ENCODE results near the gene ARID5A. TPM values are rescaled to one million over a fixed set of nuclear protein-coding genes. Genes with fewer than 3 reads are reported as not detected.

The ARID5A gene
- total and polyA plus RNA-seq, 5 experiments from 2014 or later: 41.7 to 108 (median 100) TPM

GRCh38 chr2:96530474-96531357, 5.8 kb upstream of the ARID5A start:
- H3K4me1 Mint-ChIP-seq: peaks cover 16 to 73% (median 52%) of the 10 kb centered on the region in 4 donors
- no peaks in the 10 kb centered on the region for H3K36me3 Mint-ChIP-seq
- H3K27ac Mint-ChIP-seq: peak overlapping the region in 8 of 10 donors; percentile 33 to 96 (median 88)
- H3K9me3 Mint-ChIP-seq: no peaks in the 10 kb centered on the region
- DNase-seq: no peak
- no peaks in the 10 kb centered on the region for H3K27me3 Mint-ChIP-seq
- POLR2A ChIA-PET: interaction anchor here (0.6 to 6.1 kb wide), 5 partner anchors 8 to 59 kb away, joined by 3 to 120 read pairs (median 3); partner anchors contain the start of gene ARID5A
- no peak for ATAC-seq
- peak overlapping the region in 5 of 10 donors; percentile 8 to 88 (median 55) for H3K4me3 Mint-ChIP-seq

- POLR2A ChIA-PET: interaction anchor here (0.7 to 1.9 kb wide), 6 partner anchors 9 to 269 kb away, joined by 3 to 14 read pairs (median 4); no protein-coding TSS in a partner anchor
- no peaks in the 10 kb centered on the region for H3K36me3 Mint-ChIP-seq
- no peak for DNase-seq
Measured at GRCh38 chr2:96531366-96531765, 5.2 kb upstream of the ARID5A start.

GRCh38 chr2:96531872-96532505, 4.6 kb upstream of the ARID5A start:
- Mint-ChIP-seq H3K4me3 (peak overlapping the region; percentile 58 to 88 (median 81)), H3K27ac (peak overlapping the region; percentile 67 to 96 (median 92)), H3K27me3 (no peaks in the 10 kb centered on the region), H3K9me3 (peaks cover 0 to 1% (median 0%) of the 10 kb centered on the region in 9 donors), H3K4me1 (peaks cover 15 to 72% (median 53%) of the 10 kb centered on the region in 4 donors), H3K36me3 (no peaks in the 10 kb centered on the region)
- POLR2A ChIA-PET: interaction anchor here (0.7 to 1.9 kb wide), 7 partner anchors 8 to 268 kb away, joined by 3 to 14 read pairs (median 4); no protein-coding TSS in a partner anchor
- ATAC-seq (peak; percentile 47 to 56), DNase-seq (peak; percentile 74 to 92 (median 87))

More at GRCh38 chr2:96531366-96531765, 5.2 kb upstream of the ARID5A start:
- no peak for ATAC-seq
- Mint-ChIP-seq H3K27ac (peak overlapping the region in 9 of 10 donors; percentile 20 to 96 (median 92)), H3K27me3 (no peaks in the 10 kb centered on the region), H3K4me3 (peak overlapping the region in 7 of 10 donors; percentile 22 to 88 (median 78)), H3K9me3 (no peaks in the 10 kb centered on the region), H3K4me1 (peaks cover 18 to 77% (median 58%) of the 10 kb centered on the region in 4 donors)

GRCh38 chr2:96532641-96533291, 3.8 kb upstream of the ARID5A start:
- Mint-ChIP-seq H3K36me3 (no peaks in the 10 kb centered on the region), H3K4me1 (peaks cover 14 to 69% (median 53%) of the 10 kb centered on the region in 4 donors), H3K9me3 (peaks cover 0 to 2% (median 0%) of the 10 kb centered on the region in 9 donors), H3K27me3 (no peaks in the 10 kb centered on the region), H3K27ac (peak overlapping the region; percentile 67 to 96 (median 92)), H3K4me3 (peak overlapping the region in 3 of 10 donors; percentile 78 to 88 (median 83))
- no peak for ATAC-seq
- DNase-seq: peak in 1 of 10 donors; percentile 41
- POLR2A ChIA-PET: interaction anchor here (0.6 to 2.0 kb wide), 6 partner anchors 10 to 232 kb away, joined by 3 to 7 read pairs (median 4); partner anchors contain the start of genes NCAPH and SNRNP200

GRCh38 chr2:96533292-96534073, 3.1 kb upstream of the ARID5A start:
- Mint-ChIP-seq H3K36me3 (no peaks in the 10 kb centered on the region), H3K27me3 (no peaks in the 10 kb centered on the region), H3K4me3 (no peak overlapping the region), H3K27ac (peak overlapping the region in 5 of 10 donors; percentile 5 to 75 (median 40)), H3K9me3 (peaks cover 0 to 2% (median 0%) of the 10 kb centered on the region in 9 donors), H3K4me1 (peaks cover 14 to 62% (median 49%) of the 10 kb centered on the region in 4 donors)
- ATAC-seq (no peak), DNase-seq (peak in 1 of 10 donors; percentile 46)
- POLR2A ChIA-PET: interaction anchor here (0.6 to 2.0 kb wide), 7 partner anchors 9 to 233 kb away, joined by 3 to 7 read pairs (median 4); partner anchors contain the start of genes NCAPH and SNRNP200

- ATAC-seq: no peak
- H3K4me3 Mint-ChIP-seq: no peak overlapping the region
- H3K9me3 Mint-ChIP-seq: peaks cover 0 to 2% (median 0%) of the 10 kb centered on the region in 9 donors
- no peaks in the 10 kb centered on the region for H3K36me3 Mint-ChIP-seq
- peaks cover 16 to 62% (median 50%) of the 10 kb centered on the region in 4 donors for H3K4me1 Mint-ChIP-seq
- H3K27me3 Mint-ChIP-seq: no peaks in the 10 kb centered on the region
- H3K27ac Mint-ChIP-seq: peak overlapping the region in 5 of 10 donors; percentile 5 to 75 (median 25)
- no peak for DNase-seq
- POLR2A ChIA-PET: interaction anchor here (0.6 to 2.2 kb wide), 5 partner anchors 8 to 179 kb away, joined by 3 to 15 read pairs (median 5); no protein-coding TSS in a partner anchor
Measured at GRCh38 chr2:96534141-96534540, 2.4 kb upstream of the ARID5A start.

- DNase-seq (peak in 1 of 10 donors; percentile 31), ATAC-seq (no peak)
- Mint-ChIP-seq H3K36me3 (no peaks in the 10 kb centered on the region), H3K4me3 (no peak overlapping the region), H3K27ac (peak overlapping the region in 6 of 10 donors; percentile 11 to 67 (median 37)), H3K27me3 (no peaks in the 10 kb centered on the region), H3K9me3 (peaks cover 0 to 2% (median 0%) of the 10 kb centered on the region in 9 donors), H3K4me1 (peaks cover 19 to 66% (median 52%) of the 10 kb centered on the region in 4 donors)
- POLR2A ChIA-PET: interaction anchor here (1.7 to 8.4 kb wide), 4 partner anchors 7 to 127 kb away, joined by 5 to 120 read pairs (median 11); no protein-coding TSS in a partner anchor
Measured at GRCh38 chr2:96534701-96535181, 1.8 kb upstream of the ARID5A start.

- Mint-ChIP-seq H3K36me3 (peaks cover 0 to 4% (median 0%) of the 10 kb centered on the region in 3 donors), H3K27me3 (no peaks in the 10 kb centered on the region), H3K4me1 (peaks cover 21 to 67% (median 54%) of the 10 kb centered on the region in 4 donors), H3K4me3 (peak overlapping the region in 1 of 10 donors; percentile 24), H3K27ac (peak overlapping the region in 9 of 10 donors; percentile 11 to 100 (median 77)), H3K9me3 (peaks cover 0 to 2% (median 0%) of the 10 kb centered on the region in 9 donors)
- DNase-seq (peak in 1 of 10 donors; percentile 19), ATAC-seq (no peak)
- POLR2A ChIA-PET: interaction anchor here (0.6 to 8.4 kb wide), 5 partner anchors 8 to 1446 kb away, joined by 3 to 120 read pairs (median 4); no protein-coding TSS in a partner anchor
Measured at GRCh38 chr2:96535331-96535730, 1.2 kb upstream of the ARID5A start.

GRCh38 chr2:96537066-96537733, 648 bp downstream of the ARID5A start:
- Mint-ChIP-seq H3K27me3 (no peaks in the 10 kb centered on the region), H3K27ac (peak overlapping the region; percentile 96 to 100 (median 100)), H3K4me3 (peak overlapping the region; percentile 92 to 99 (median 96)), H3K4me1 (peaks cover 23 to 63% (median 54%) of the 10 kb centered on the region in 4 donors), H3K9me3 (peaks cover 0 to 2% (median 0%) of the 10 kb centered on the region in 9 donors), H3K36me3 (peaks cover 0 to 20% (median 0%) of the 10 kb centered on the region in 3 donors)
- DNase-seq (peak; percentile 74 to 94 (median 90)), ATAC-seq (peak; percentile 44 to 50)
- POLR2A ChIA-PET: interaction anchor here (0.6 to 8.4 kb wide), 33 partner anchors 9 to 1181 kb away, joined by 3 to 123 read pairs (median 5); partner anchors contain the start of genes ANKRD36, ANKRD39, CNNM3 and CNNM4

All from naive thymus-derived CD8-positive, alpha-beta T cell (primary cell).